Measurements from ENCODE around the gene AFAP1L1.

Gene AFAP1L1

GRCh38 chr5:149356391-149356790, 84.7 kb downstream of the AFAP1L1 start:
- DNase-seq, result no peak

GRCh38 chr5:149357370-149358293, 86.0 kb downstream of the AFAP1L1 start, which contains the start of gene PCYOX1L:
Gene PCYOX1L, plus strand, starts transcription at chr5:149358046. Its CDS starts 23 bp downstream, at chr5:149358069.
- DNase-seq, result peak; percentile 79

- no peak for DNase-seq
Observed at GRCh38 chr5:149358294-149358651, 86.6 kb downstream of the AFAP1L1 start.

- DNase-seq, result no peak
Observed at GRCh38 chr5:149358868-149359495, 87.3 kb downstream of the AFAP1L1 start.

GRCh38 chr5:149360272-149360671, 88.6 kb downstream of the AFAP1L1 start:
- no peak for DNase-seq

DNA sequence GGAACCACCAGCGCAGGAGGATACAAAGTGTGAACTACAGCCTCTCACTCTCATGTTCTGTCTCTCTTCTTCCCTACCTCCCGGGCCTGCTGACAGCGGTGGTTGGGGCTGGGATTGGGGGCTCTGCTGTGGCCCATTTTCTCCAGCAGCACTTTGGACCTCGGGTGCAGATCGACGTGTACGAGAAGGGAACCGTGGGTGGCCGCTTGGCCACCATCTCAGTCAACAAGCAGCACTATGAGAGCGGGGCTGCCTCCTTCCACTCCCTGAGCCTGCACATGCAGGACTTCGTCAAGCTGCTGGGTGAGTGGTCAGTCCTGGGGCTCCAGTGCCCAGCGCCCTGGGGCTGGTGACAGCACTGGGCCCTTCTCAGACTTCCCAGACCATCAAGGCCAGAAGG, 90.9 kb downstream of the AFAP1L1 start:
- no peak for DNase-seq

DNA sequence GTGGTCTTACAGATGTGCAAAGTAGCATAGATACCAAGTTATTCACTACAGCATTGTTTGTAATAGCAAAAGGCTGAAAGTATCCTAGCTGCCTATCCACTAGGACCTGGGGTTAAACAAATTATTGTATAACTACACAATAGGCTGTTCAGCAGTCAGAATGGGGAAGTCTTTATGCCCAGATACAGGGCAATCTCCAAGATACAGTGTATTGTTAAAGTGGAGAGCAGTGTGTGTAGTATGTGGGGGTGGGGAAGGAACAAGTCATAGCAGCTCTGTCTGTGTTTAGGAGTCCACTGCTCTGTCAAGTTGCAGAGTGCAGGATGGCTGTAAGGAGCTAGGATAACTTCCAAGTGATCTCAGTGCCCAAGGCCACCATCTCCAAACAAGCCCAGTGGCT, 91.7 kb downstream of the AFAP1L1 start:
- DNase-seq, result no peak

DNA sequence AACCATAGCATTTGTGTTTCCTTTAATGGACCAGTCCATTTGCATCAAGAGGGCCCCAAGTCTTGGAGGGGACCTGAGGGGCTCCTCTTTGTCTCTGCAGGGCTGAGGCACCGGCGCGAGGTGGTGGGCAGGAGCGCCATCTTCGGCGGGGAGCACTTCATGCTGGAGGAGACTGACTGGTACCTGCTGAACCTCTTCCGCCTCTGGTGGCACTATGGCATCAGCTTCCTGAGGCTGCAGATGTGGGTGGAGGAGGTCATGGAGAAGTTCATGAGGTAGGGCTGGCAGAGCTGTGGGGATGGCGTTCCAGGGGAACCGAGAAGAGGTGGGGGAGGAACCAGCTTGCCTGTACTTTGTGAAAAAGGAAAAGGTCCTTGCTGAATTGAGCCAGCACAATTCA, 92.3 kb downstream of the AFAP1L1 start:
- no peak for DNase-seq

DNA sequence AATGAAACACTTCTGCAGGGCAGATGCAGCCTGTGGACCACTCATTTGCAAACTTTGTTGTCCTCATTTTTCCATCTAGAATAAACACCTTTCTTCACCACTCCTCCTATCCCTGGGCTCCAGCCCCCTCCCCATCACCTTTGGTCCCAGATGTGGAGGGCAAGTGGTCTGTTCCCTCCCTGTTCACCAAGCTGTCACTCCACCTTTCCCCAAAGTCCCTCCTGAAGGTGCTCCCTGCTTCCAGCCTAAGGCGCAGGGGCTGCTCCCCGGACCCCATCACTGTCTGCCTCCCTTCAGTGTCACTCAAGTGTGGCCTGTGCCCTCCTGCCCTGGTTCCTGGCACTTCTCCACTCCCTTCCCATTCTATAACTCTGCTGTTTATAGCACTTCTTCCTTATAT, 93.1 kb downstream of the AFAP1L1 start:
- no peak for DNase-seq

DNA sequence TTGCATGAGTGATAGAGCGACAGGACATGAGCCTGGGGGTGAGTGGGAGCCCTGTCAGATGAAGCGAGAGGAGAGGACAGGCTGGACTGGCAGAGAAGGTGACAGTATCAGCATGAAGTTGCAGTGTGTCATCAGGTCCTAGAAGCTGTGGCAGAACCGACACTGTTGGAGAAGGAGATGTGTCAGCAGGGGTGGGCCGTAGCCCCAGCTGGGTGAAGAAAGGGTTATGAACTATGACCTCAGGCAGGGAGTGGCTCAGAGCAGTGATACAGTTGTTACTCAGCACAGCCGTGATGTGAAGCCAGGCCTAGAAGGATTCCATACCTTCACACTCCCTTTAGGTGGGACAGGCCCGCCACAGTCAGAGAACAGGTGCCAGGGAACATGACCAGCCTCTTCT, 93.8 kb downstream of the AFAP1L1 start:
- no peak for DNase-seq

GRCh38 chr5:149366169-149366729, 94.6 kb downstream of the AFAP1L1 start:
- no peak for DNase-seq

GRCh38 chr5:149367249-149367971, 95.8 kb downstream of the AFAP1L1 start:
- DNase-seq, result no peak

DNA sequence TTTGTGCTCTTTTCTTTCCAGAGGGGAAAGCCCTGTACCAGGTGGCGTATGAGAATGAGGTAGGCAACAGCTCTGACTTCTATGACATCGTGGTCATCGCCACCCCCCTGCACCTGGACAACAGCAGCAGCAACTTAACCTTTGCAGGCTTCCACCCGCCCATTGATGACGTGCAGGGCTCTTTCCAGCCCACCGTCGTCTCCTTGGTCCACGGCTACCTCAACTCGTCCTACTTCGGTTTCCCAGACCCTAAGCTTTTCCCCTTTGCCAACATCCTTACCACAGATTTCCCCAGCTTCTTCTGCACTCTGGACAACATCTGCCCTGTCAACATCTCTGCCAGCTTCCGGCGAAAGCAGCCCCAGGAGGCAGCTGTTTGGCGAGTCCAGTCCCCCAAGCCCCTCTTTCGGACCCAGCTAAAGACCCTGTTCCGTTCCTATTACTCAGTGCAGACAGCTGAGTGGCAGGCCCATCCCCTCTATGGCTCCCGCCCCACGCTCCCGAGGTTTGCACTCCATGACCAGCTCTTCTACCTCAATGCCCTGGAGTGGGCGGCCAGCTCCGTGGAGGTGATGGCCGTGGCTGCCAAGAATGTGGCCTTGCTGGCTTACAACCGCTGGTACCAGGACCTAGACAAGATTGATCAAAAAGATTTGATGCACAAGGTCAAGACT, 96.5 kb downstream of the AFAP1L1 start:
- no peak for DNase-seq

- no peak for DNase-seq
Observed at GRCh38 chr5:149370878-149371277, 99.2 kb downstream of the AFAP1L1 start.

GRCh38 chr5:149371296-149371962, 99.8 kb downstream of the AFAP1L1 start:
- DNase-seq, result no peak

GRCh38 chr5:149372076-149372795, 100.6 kb downstream of the AFAP1L1 start:
- DNase-seq, result no peak

GRCh38 chr5:149372932-149373331, 101.3 kb downstream of the AFAP1L1 start:
- DNase-seq, result no peak

DNA sequence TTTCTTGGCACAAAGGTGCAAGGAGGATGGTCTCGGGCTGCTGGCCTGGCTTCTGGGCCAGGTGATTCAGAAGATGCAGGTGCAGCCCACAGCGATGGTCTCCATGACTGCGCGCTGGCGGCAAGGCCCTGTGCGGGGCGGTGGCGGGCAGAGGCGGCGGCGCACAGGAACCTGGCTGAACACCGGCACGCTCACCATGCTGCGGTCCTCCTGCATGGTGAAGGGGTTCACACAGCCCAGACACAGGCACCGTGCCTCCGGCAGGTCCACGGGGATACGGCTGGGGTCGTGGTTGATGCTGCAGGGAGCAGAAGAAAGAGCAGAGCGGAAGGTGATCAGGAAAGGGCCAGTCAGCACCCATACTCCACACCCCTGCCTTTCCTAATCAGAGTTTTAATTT, 102.6 kb downstream of the AFAP1L1 start:
- no peak for DNase-seq

GRCh38 chr5:149374801-149375200, 103.1 kb downstream of the AFAP1L1 start:
- no peak for DNase-seq

GRCh38 chr5:149375434-149375833, 103.8 kb downstream of the AFAP1L1 start:
- DNase-seq, result no peak

GRCh38 chr5:149376104-149376503, 104.4 kb downstream of the AFAP1L1 start:
- DNase-seq, result no peak

Measured in NCI-H1417 treated with DMSO at 0.1 percent for 48 hours (cell line).